ENCODE results near the gene CCL5. TPM values are rescaled to one million over a fixed set of nuclear protein-coding genes. Genes with fewer than 3 reads are reported as not detected.
"Not testable (repeated sequence)": the region's sequence is repeated elsewhere in the genome, so short reads cannot be mapped to it uniquely, and the experiment has no call there.

Gene CCL5
- total RNA-seq, 1 donor = 0.36 TPM

- Histone ChIP-seq H4K20me1 (ENCODE audit: insufficient read depth, low read length) (no peaks in the 10 kb centered on the region), H3K27me3 (ENCODE audit: insufficient read depth, low read length) (peaks cover 3% of the 10 kb centered on the region), H2AFZ (ENCODE audit: low read length) (no peak overlapping the region), H3K36me3 (ENCODE audit: insufficient read depth, low read length) (no peaks in the 10 kb centered on the region), H3K4me3 (ENCODE audit: insufficient read depth, low read length) (no peak overlapping the region), H3K4me1 (ENCODE audit: insufficient read depth, low read length) (peaks cover 11% of the 10 kb centered on the region), H3K27ac (ENCODE audit: low read depth, low read length) (no peak overlapping the region), H3K9me3 (ENCODE audit: low read depth, low read length) (no peaks in the 10 kb centered on the region), H3K4me2 (ENCODE audit: insufficient read depth, low read length) (no peak overlapping the region), H3K79me2 (ENCODE audit: insufficient read depth, low read length) (no peaks in the 10 kb centered on the region)
- TF ChIP-seq CTCF (IDR thresholded peaks at IDR 0.05; ENCODE audit: extremely low read depth, low read depth, low read length) = no peak
- DNase-seq (ENCODE audit: insufficient read length, low spot score, missing footprints) = no peak
Observed at GRCh38 chr17:35901631-35902175, 21.5 kb upstream of the CCL5 start.

- no peak for DNase-seq (ENCODE audit: insufficient read length, low spot score, missing footprints)
- Histone ChIP-seq H3K4me2 (ENCODE audit: insufficient read depth, low read length) (peak overlapping the region; percentile 54), H3K9me3 (ENCODE audit: low read depth, low read length) (no peaks in the 10 kb centered on the region), H3K27ac (ENCODE audit: low read depth, low read length) (no peak overlapping the region), H3K4me3 (ENCODE audit: insufficient read depth, low read length) (no peak overlapping the region), H3K27me3 (ENCODE audit: insufficient read depth, low read length) (peaks cover 3% of the 10 kb centered on the region), H3K79me2 (ENCODE audit: insufficient read depth, low read length) (no peaks in the 10 kb centered on the region), H4K20me1 (ENCODE audit: insufficient read depth, low read length) (no peaks in the 10 kb centered on the region), H2AFZ (ENCODE audit: low read length) (peak overlapping the region; percentile 50), H3K4me1 (ENCODE audit: insufficient read depth, low read length) (peaks cover 16% of the 10 kb centered on the region), H3K36me3 (ENCODE audit: insufficient read depth, low read length) (no peaks in the 10 kb centered on the region)
- no peak for TF ChIP-seq CTCF (IDR thresholded peaks at IDR 0.05; ENCODE audit: extremely low read depth, low read depth, low read length)
Observed at GRCh38 chr17:35900708-35901480, 20.7 kb upstream of the CCL5 start.

- H3K36me3 ChIP-seq (ENCODE audit: insufficient read depth, low read length) = no peaks in the 10 kb centered on the region
- H3K4me1 ChIP-seq (ENCODE audit: insufficient read depth, low read length) = peaks cover 23% of the 10 kb centered on the region
- DNase-seq (ENCODE audit: insufficient read length, low spot score, missing footprints) = no peak
- no peaks in the 10 kb centered on the region for H3K9me3 ChIP-seq (ENCODE audit: low read depth, low read length)
- H2AFZ ChIP-seq (ENCODE audit: low read length) = no peak overlapping the region
- peaks cover 3% of the 10 kb centered on the region for H3K27me3 ChIP-seq (ENCODE audit: insufficient read depth, low read length)
- H3K4me2 ChIP-seq (ENCODE audit: insufficient read depth, low read length) = peak overlapping the region; percentile 54
- H3K27ac ChIP-seq (ENCODE audit: low read depth, low read length) = no peak overlapping the region
- no peak for TF ChIP-seq CTCF (IDR thresholded peaks at IDR 0.05; ENCODE audit: extremely low read depth, low read depth, low read length)
- no peak overlapping the region for H3K4me3 ChIP-seq (ENCODE audit: insufficient read depth, low read length)
- no peaks in the 10 kb centered on the region for H3K79me2 ChIP-seq (ENCODE audit: insufficient read depth, low read length)
- H4K20me1 ChIP-seq (ENCODE audit: insufficient read depth, low read length) = no peaks in the 10 kb centered on the region
Observed at GRCh38 chr17:35900280-35900679, 20.1 kb upstream of the CCL5 start.

- Histone ChIP-seq H3K79me2 (ENCODE audit: insufficient read depth, low read length) (no peaks in the 10 kb centered on the region), H2AFZ (ENCODE audit: low read length) (no peak overlapping the region), H3K9me3 (ENCODE audit: low read depth, low read length) (no peaks in the 10 kb centered on the region), H3K4me2 (ENCODE audit: insufficient read depth, low read length) (no peak overlapping the region), H4K20me1 (ENCODE audit: insufficient read depth, low read length) (no peaks in the 10 kb centered on the region), H3K27me3 (ENCODE audit: insufficient read depth, low read length) (peaks cover 3% of the 10 kb centered on the region), H3K27ac (ENCODE audit: low read depth, low read length) (no peak overlapping the region), H3K4me3 (ENCODE audit: insufficient read depth, low read length) (no peak overlapping the region), H3K4me1 (ENCODE audit: insufficient read depth, low read length) (peaks cover 26% of the 10 kb centered on the region), H3K36me3 (ENCODE audit: insufficient read depth, low read length) (no peaks in the 10 kb centered on the region)
- TF ChIP-seq CTCF (IDR thresholded peaks at IDR 0.05; ENCODE audit: extremely low read depth, low read depth, low read length) = no peak
- no peak for DNase-seq (ENCODE audit: insufficient read length, low spot score, missing footprints)
Observed at GRCh38 chr17:35898283-35899070, 18.3 kb upstream of the CCL5 start.

GRCh38 chr17:35897772-35898171 lies 17.6 kb upstream of the CCL5 start:
- not testable (repeated sequence) for DNase-seq (ENCODE audit: insufficient read length, low spot score, missing footprints); H3K79me2 ChIP-seq (ENCODE audit: insufficient read depth, low read length); H4K20me1 ChIP-seq (ENCODE audit: insufficient read depth, low read length)

More at GRCh38 chr17:35897772-35898171, 17.6 kb upstream of the CCL5 start:
- H3K36me3 ChIP-seq (ENCODE audit: insufficient read depth, low read length); H2AFZ ChIP-seq (ENCODE audit: low read length); H3K4me3 ChIP-seq (ENCODE audit: insufficient read depth, low read length); H3K27me3 ChIP-seq (ENCODE audit: insufficient read depth, low read length); H3K9me3 ChIP-seq (ENCODE audit: low read depth, low read length); H3K4me2 ChIP-seq (ENCODE audit: insufficient read depth, low read length); H3K27ac ChIP-seq (ENCODE audit: low read depth, low read length): not testable (repeated sequence)
- peaks cover 29% of the 10 kb centered on the region for H3K4me1 ChIP-seq (ENCODE audit: insufficient read depth, low read length)

Data from osteoblast (primary cell).